ENCODE results near the gene KCNAB1. TPM values are rescaled to one million over a fixed set of nuclear protein-coding genes. Genes with fewer than 3 reads are reported as not detected.

The KCNAB1 gene
- total RNA-seq, 1 experiment from 2014 or later = not detected

DNA sequence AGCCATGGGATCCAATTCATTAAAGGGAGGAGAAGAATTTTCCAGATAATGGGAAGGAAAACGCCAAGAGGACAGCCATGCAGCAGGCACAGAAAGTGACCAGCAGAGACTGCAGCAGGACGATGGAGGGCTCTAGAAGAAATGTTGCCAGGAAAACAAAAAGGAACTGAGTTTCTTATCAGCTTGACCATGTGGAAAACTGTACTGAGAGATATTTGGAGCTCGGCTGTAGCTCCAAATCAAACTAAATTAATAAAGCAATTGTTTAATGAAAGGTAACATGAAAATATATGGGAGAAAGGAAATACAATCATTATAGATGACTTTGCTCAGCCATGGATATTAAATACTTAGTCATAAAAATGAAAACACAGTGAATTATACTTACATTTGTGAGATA lies 370.8 kb downstream of the KCNAB1 start (continued):
- no peak for TF ChIP-seq ZNF274 (IDR thresholded peaks at IDR 0.05; ENCODE audit: low read depth, low read length)
- TF ChIP-seq CEBPB (IDR thresholded peaks at IDR 0.05; ENCODE audit: low read depth) = no peak
- no peak for TF ChIP-seq TCF7L2 (IDR thresholded peaks at IDR 0.05; ENCODE audit: borderline replicate concordance, extremely low read depth, insufficient read depth, insufficient read length)

DNA sequence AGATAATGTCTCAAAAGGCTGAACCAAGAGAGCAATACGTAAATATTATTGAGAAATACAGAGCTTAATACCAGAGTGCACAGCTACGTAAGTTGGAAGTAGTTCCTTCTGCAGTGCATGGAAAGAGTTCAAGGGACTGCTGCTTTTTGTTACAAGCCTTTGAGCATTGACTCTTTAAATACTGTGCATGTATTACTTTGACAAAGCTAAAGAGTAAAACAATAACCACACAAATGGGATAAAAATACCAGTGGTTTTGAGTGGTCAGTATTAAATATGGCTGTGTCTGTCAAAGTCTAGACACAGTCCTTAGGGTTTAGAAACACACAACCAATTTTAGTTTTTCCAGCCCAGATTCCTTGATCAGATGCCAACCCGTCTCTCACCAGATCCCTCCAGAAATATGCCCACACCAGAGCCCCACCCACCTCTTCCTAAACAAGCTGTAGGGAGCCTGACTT lies 372.5 kb downstream of the KCNAB1 start:
- RAD21 ChIA-PET (ENCODE audit: low non-redundant PET in 1 of 2, low total read pairs in 2 of 2, uncharacterized antibody in 2 of 2, unreplicated experiment in 2 of 2) = no interaction called here
- CTCF ChIA-PET = interaction anchor here (2.0 to 3.3 kb wide), 2 partner anchors 17 to 18 kb away, joined by 5 to 8 read pairs; no protein-coding TSS in a partner anchor
- intact Hi-C loops (cut with micrococcal nuclease) = no loop called here
- BruUV-seq (replicated peaks) = no TSS peak
- H3K9ac ChIP-seq (ENCODE audit: low read length) = no peak overlapping the region
- DNase-seq (ENCODE audit: low read depth, low spot score) = no peak
- no peak overlapping the region for H3K27ac ChIP-seq (ENCODE audit: low read depth, low read length)
- no peaks in the 10 kb centered on the region for H3K9me2 ChIP-seq (ENCODE audit: insufficient read depth)
- H3K79me2 ChIP-seq (ENCODE audit: insufficient read depth, low read length) = no peaks in the 10 kb centered on the region
- no peaks in the 10 kb centered on the region for H3K36me3 ChIP-seq (ENCODE audit: control insufficient read depth in 1 of 2, insufficient read depth in 2 of 2, low read length in 2 of 2)
- no peaks in the 10 kb centered on the region for H3K27me3 ChIP-seq (ENCODE audit: insufficient read depth, low read length)
- H3K4me3 ChIP-seq (replicated peaks in 1 of 2; ENCODE audit: low read depth in 1 of 2, low read length in 2 of 2) = no peak overlapping the region
- no peak overlapping the region for H3K4me2 ChIP-seq (ENCODE audit: low read length)
- H3K4me1 ChIP-seq (ENCODE audit: control insufficient read depth in 1 of 2, insufficient read depth in 2 of 2, low read length in 2 of 2) = 0 out of 4 replicates have a peak, but pooled peaks cover 0 to 5% of the 10 kb centered on the region in 2 experiments
- no peaks in the 10 kb centered on the region for H4K20me1 ChIP-seq (ENCODE audit: insufficient read depth)
- no peak for ATAC-seq
- TF ChIP-seq, protein P1, sequence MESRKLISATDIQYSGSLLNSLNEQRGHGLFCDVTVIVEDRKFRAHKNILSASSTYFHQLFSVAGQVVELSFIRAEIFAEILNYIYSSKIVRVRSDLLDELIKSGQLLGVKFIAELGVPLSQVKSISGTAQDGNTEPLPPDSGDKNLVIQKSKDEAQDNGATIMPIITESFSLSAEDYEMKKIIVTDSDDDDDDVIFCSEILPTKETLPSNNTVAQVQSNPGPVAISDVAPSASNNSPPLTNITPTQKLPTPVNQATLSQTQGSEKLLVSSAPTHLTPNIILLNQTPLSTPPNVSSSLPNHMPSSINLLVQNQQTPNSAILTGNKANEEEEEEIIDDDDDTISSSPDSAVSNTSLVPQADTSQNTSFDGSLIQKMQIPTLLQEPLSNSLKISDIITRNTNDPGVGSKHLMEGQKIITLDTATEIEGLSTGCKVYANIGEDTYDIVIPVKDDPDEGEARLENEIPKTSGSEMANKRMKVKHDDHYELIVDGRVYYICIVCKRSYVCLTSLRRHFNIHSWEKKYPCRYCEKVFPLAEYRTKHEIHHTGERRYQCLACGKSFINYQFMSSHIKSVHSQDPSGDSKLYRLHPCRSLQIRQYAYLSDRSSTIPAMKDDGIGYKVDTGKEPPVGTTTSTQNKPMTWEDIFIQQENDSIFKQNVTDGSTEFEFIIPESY (IDR thresholded peaks at IDR 0.05; ENCODE audit: extremely low read depth, insufficient replicate concordance, low read length) = no peak
- TF ChIP-seq, protein P2, sequence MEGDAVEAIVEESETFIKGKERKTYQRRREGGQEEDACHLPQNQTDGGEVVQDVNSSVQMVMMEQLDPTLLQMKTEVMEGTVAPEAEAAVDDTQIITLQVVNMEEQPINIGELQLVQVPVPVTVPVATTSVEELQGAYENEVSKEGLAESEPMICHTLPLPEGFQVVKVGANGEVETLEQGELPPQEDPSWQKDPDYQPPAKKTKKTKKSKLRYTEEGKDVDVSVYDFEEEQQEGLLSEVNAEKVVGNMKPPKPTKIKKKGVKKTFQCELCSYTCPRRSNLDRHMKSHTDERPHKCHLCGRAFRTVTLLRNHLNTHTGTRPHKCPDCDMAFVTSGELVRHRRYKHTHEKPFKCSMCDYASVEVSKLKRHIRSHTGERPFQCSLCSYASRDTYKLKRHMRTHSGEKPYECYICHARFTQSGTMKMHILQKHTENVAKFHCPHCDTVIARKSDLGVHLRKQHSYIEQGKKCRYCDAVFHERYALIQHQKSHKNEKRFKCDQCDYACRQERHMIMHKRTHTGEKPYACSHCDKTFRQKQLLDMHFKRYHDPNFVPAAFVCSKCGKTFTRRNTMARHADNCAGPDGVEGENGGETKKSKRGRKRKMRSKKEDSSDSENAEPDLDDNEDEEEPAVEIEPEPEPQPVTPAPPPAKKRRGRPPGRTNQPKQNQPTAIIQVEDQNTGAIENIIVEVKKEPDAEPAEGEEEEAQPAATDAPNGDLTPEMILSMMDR (IDR thresholded peaks at IDR 0.05 in 2 of 3, conservative IDR thresholded peaks at IDR 0.05 in 1 of 3; ENCODE audit: borderline replicate concordance in 1 of 3, insufficient read depth in 1 of 3, low read depth in 2 of 3, low read length in 2 of 3) = no peak
- TF ChIP-seq, protein P3, sequence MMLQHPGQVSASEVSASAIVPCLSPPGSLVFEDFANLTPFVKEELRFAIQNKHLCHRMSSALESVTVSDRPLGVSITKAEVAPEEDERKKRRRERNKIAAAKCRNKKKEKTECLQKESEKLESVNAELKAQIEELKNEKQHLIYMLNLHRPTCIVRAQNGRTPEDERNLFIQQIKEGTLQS (IDR thresholded peaks at IDR 0.05) = no peak
- no peak for TF ChIP-seq ELF1 (IDR thresholded peaks at IDR 0.05; ENCODE audit: borderline replicate concordance, low read depth)
- no peak for TF ChIP-seq ZFX (IDR thresholded peaks at IDR 0.05)
- TF ChIP-seq SIN3A (IDR thresholded peaks at IDR 0.05; ENCODE audit: low read depth) = no peak
- no peak for TF ChIP-seq JUND (IDR thresholded peaks at IDR 0.05)
- TF ChIP-seq EZH2 (IDR thresholded peaks at IDR 0.05) = no peak
- no peak for TF ChIP-seq RAD21 (IDR thresholded peaks at IDR 0.05; ENCODE audit: low read depth)
- TF ChIP-seq POLR2A (IDR thresholded peaks at IDR 0.05; ENCODE audit: borderline replicate concordance, extremely low read depth, insufficient read depth, insufficient read length) = no peak
- no peak for TF ChIP-seq TCF7L2 (IDR thresholded peaks at IDR 0.05; ENCODE audit: borderline replicate concordance, extremely low read depth, insufficient read depth, insufficient read length)
- TF ChIP-seq POLR2AphosphoS5 (IDR thresholded peaks at IDR 0.05; ENCODE audit: low read depth, low read length) = no peak
- no peak for TF ChIP-seq SP1 (IDR thresholded peaks at IDR 0.05; ENCODE audit: low read depth)
- no peak for TF ChIP-seq CBX3 (IDR thresholded peaks at IDR 0.05; ENCODE audit: low read depth)
- POLR2A ChIA-PET = no interaction called here
- no peak overlapping the region for H2AFZ ChIP-seq (ENCODE audit: low read depth, low read length, poor library complexity, severe bottlenecking)
- no peaks in the 10 kb centered on the region for H3K9me3 ChIP-seq (ENCODE audit: control insufficient read depth in 1 of 2, insufficient read depth in 1 of 2, low read depth in 1 of 2, low read length in 2 of 2)

Measured in HCT116 (cell line).